H9 (cell line): ENCODE results near the gene RAB35. TPM values are rescaled to one million over a fixed set of nuclear protein-coding genes. Genes with fewer than 3 reads are reported as not detected.

Experiments used
- DNase-seq: peaks from one replicate; pipeline ENCODE4 v3.0.0-alpha.2; 2017
- H2AFZ ChIP-seq: one replicate; pipeline ENCODE4 v1.6.1; 2013; ENCODE audit warnings: mild to moderate bottlenecking, low read length, control low read depth, moderate library complexity
- H2AK5ac ChIP-seq: 2 replicates; pipeline ENCODE4 v1.6.1; 2013; ENCODE audit warnings: low read length, control low read depth, mixed read lengths; ENCODE audit not compliant: insufficient read length
- H2BK120ac ChIP-seq: one replicate; pipeline ENCODE4 v1.6.1; 2013; ENCODE audit warnings: low read depth, mild to moderate bottlenecking, low read length, control low read depth, inconsistent platforms; ENCODE audit not compliant: poor library complexity, severe bottlenecking
- H2BK12ac ChIP-seq: 2 replicates; pipeline ENCODE4 v1.6.1; 2013; ENCODE audit warnings: low read length, control low read depth, mixed read lengths, low read depth; ENCODE audit not compliant: insufficient read length
- H2BK15ac ChIP-seq: 2 replicates; pipeline ENCODE4 v1.6.1; 2013; ENCODE audit warnings: low read depth, low read length, control low read depth
- H2BK20ac ChIP-seq: one replicate; pipeline ENCODE4 v1.6.1; 2013; ENCODE audit warnings: low read depth, mild to moderate bottlenecking, low read length, control low read depth, inconsistent platforms; ENCODE audit not compliant: poor library complexity, severe bottlenecking
- H2BK5ac ChIP-seq: 2 replicates; pipeline ENCODE4 v1.6.1; 2013; ENCODE audit warnings: low read length, control low read depth, mixed read lengths; ENCODE audit not compliant: insufficient read length
- H3K14ac ChIP-seq: 2 replicates; pipeline ENCODE4 v1.6.1; 2013; ENCODE audit warnings: low read length, control low read depth; ENCODE audit not compliant: insufficient read depth
- H3K18ac ChIP-seq: 2 replicates; pipeline ENCODE4 v1.6.1; 2013; ENCODE audit warnings: low read depth, mild to moderate bottlenecking, mixed read lengths, low read length, control low read depth; ENCODE audit not compliant: insufficient read length
- H3K23ac ChIP-seq: 2 replicates; pipeline ENCODE4 v1.6.1; 2013; ENCODE audit warnings: low read length, control low read depth, mixed read lengths, low read depth; ENCODE audit not compliant: insufficient read length
- H3K23me2 ChIP-seq: 2 replicates; pipeline ENCODE4 v1.6.1; 2013; ENCODE audit warnings: low read depth, mild to moderate bottlenecking, mixed read lengths, low read length, control low read depth; ENCODE audit not compliant: insufficient read length, poor library complexity, severe bottlenecking
- H3K27ac ChIP-seq: 2 replicates; pipeline ENCODE4 v1.5.1; 2013; ENCODE audit warnings: low read length, control low read depth, mixed read lengths, low read depth; ENCODE audit not compliant: insufficient read length
- H3K27me3 ChIP-seq: 2 replicates; pipeline ENCODE4 v1.6.1; 2013; ENCODE audit warnings: low read length, control low read depth, inconsistent platforms; ENCODE audit not compliant: insufficient read depth
- H3K4ac ChIP-seq: 2 replicates; pipeline ENCODE4 v1.6.1; 2013; ENCODE audit warnings: low read depth, mild to moderate bottlenecking, control low read depth, inconsistent platforms, low read length, moderate library complexity
- H3K4me1 ChIP-seq: 2 replicates; pipeline ENCODE4 v1.6.1; 2013; ENCODE audit warnings: low read length, control low read depth, inconsistent platforms; ENCODE audit not compliant: insufficient read depth
- H3K4me2 ChIP-seq: 2 replicates; pipeline ENCODE4 v1.6.1; 2013; ENCODE audit warnings: low read length, control low read depth, mixed read lengths; ENCODE audit not compliant: insufficient read length, insufficient read depth
- H3K56ac ChIP-seq: 2 replicates; pipeline ENCODE4 v1.6.1; 2013; ENCODE audit warnings: low read depth, mild to moderate bottlenecking, mixed read lengths, low read length, control low read depth; ENCODE audit not compliant: insufficient read length
- H3K79me1 ChIP-seq: 2 replicates; pipeline ENCODE4 v1.6.1; 2013; ENCODE audit warnings: low read depth, mild to moderate bottlenecking, moderate library complexity, low read length, control low read depth, inconsistent platforms; ENCODE audit not compliant: insufficient read depth, poor library complexity, severe bottlenecking
- H3K79me2 ChIP-seq: 2 replicates; pipeline ENCODE4 v1.6.1; 2013; ENCODE audit warnings: low read length, control low read depth, inconsistent platforms; ENCODE audit not compliant: insufficient read depth
- H3K9ac ChIP-seq: 2 replicates; pipeline ENCODE4 v1.6.1; 2013; ENCODE audit warnings: low read length, control low read depth, mixed read lengths; ENCODE audit not compliant: insufficient read length; ENCODE audit errors: extremely low read depth
- H3K9me3 ChIP-seq: one replicate; pipeline ENCODE4 v1.6.1; 2013; ENCODE audit warnings: low read depth, low read length, inconsistent platforms; ENCODE audit not compliant: control insufficient read depth
- H3T11ph ChIP-seq: one replicate; pipeline ENCODE4 v1.6.1; 2013; ENCODE audit warnings: mild to moderate bottlenecking, low read length, control low read depth, inconsistent platforms
- H4K20me1 ChIP-seq: one replicate; pipeline ENCODE4 v1.6.1; 2013; ENCODE audit not compliant: control insufficient read depth, insufficient read length, insufficient read depth
- H4K5ac ChIP-seq: 2 replicates; pipeline ENCODE4 v1.6.1; 2013; ENCODE audit warnings: low read depth, mild to moderate bottlenecking, mixed read lengths, low read length, control low read depth; ENCODE audit not compliant: insufficient read length
- H4K8ac ChIP-seq: replicated peaks from 2 replicates; pipeline ENCODE4 v1.6.1; 2013; ENCODE audit warnings: low read length, control low read depth, mixed read lengths, low read depth; ENCODE audit not compliant: insufficient read length
- H4K91ac ChIP-seq: 2 replicates; pipeline ENCODE4 v1.6.1; 2013; ENCODE audit warnings: low read depth, mild to moderate bottlenecking, moderate library complexity, mixed read lengths, low read length, control low read depth; ENCODE audit not compliant: insufficient read length
- H3K27ac Mint-ChIP-seq, 3 experiments: 2 replicates in 2 of 3; 3 replicates in 1 of 3; pipeline ENCODE4 v1.8.0; 2020 to 2021; ENCODE audit warnings: mixed read lengths in 3 of 3, mild to moderate bottlenecking in 1 of 3, moderate library complexity in 1 of 3
- H3K27me3 Mint-ChIP-seq: 2 replicates; pipeline ENCODE4 v1.8.0; 2021; ENCODE audit warnings: low read depth, mild to moderate bottlenecking, moderate library complexity, mixed read lengths
- H3K36me3 Mint-ChIP-seq, 3 experiments: 2 replicates in 2 of 3; 3 replicates in 1 of 3; pipeline ENCODE4 v1.8.0; 2020 to 2021; ENCODE audit warnings: low read depth in 3 of 3, mixed read lengths in 3 of 3; ENCODE audit not compliant: insufficient read depth in 1 of 3
- H3K4me1 Mint-ChIP-seq, 2 experiments: 2 replicates each; pipeline ENCODE4 v1.8.0; 2020; ENCODE audit warnings: mixed read lengths in 2 of 2
- H3K4me3 Mint-ChIP-seq, 2 experiments: 2 replicates in 1 of 2; 3 replicates in 1 of 2; pipeline ENCODE4 v1.8.0; 2020 to 2021; ENCODE audit warnings: mild to moderate bottlenecking in 2 of 2, mixed read lengths in 2 of 2, moderate library complexity in 1 of 2
- H3K9me3 Mint-ChIP-seq, 2 experiments: 2 replicates in 1 of 2; 3 replicates in 1 of 2; pipeline ENCODE4 v1.8.0; 2020; ENCODE audit warnings: mild to moderate bottlenecking in 2 of 2, mixed read lengths in 2 of 2, moderate library complexity in 1 of 2
- CTCF ChIP-seq: fragments of 200-600 bp; sonication (generic); conservative IDR thresholded peaks from 3 replicates; pipeline ENCODE4 v1.8.0; 2021; ENCODE audit warnings: antibody characterized with exemption, mild to moderate bottlenecking
- WGBS: extraction: QIAGEN DNeasy Blood & Tissue Kit; methylation state at CpG from one replicate; pipeline ENCODE4 v1.1.7; 2013; ENCODE audit warnings: missing lambda C conversion rate, low lambda C conversion rate, mixed read lengths; ENCODE audit not compliant: insufficient read length; ENCODE audit errors: extremely low coverage; 5-methylcytosine and 5-hydroxymethylcytosine counted together
- total RNA-seq: library from RNA; stranded (reverse); gene quantifications from 2 replicates; pipeline ENCODE4 v1.2.1, GENCODE V29; 2021

The RAB35 gene
- total RNA-seq, 1 experiment from 2014 or later: 60.0 TPM

- H3K4me3 Mint-ChIP-seq: no peak overlapping the region
- H3K4me1 ChIP-seq: peaks cover 3% of the 10 kb centered on the region; the same call in 1 of the 2 replicates
- H3K27ac Mint-ChIP-seq: peak overlapping the region in 1 of 3 experiments; percentile 68; a peak in 1 of 7 replicates
These were observed 13.5 kb upstream of the RAB35 start for GRCh38 chr12:120130011-120130410.

More at GRCh38 chr12:120130011-120130410, 13.5 kb upstream of the RAB35 start:
- no peak for DNase-seq
- Histone ChIP-seq H3K4ac (no peak overlapping the region), H2BK15ac (no peak overlapping the region), H2BK20ac (no peak overlapping the region), H3K9ac (no peak overlapping the region), H3K27me3 (no peaks in the 10 kb centered on the region), H2AFZ (no peak overlapping the region), H3K56ac (no peak overlapping the region), H3K14ac (no peak overlapping the region), H3T11ph (no peak overlapping the region), H3K23ac (no peak overlapping the region), H4K20me1 (no peaks in the 10 kb centered on the region), H2BK120ac (no peak overlapping the region), H3K79me2 (no peaks in the 10 kb centered on the region), H3K79me1 (no peaks in the 10 kb centered on the region), H2AK5ac (no peak overlapping the region), H3K18ac (no peak overlapping the region), H4K8ac (no peak overlapping the region), H3K9me3 (no peaks in the 10 kb centered on the region), H3K23me2 (no peaks in the 10 kb centered on the region), H3K4me2 (no peak overlapping the region), H2BK5ac (no peak overlapping the region), H2BK12ac (no peak overlapping the region), H3K27ac (no peak overlapping the region), H4K91ac (no peak overlapping the region), H4K5ac (no peak overlapping the region)
- H3K27me3 Mint-ChIP-seq: no peaks in the 10 kb centered on the region
- no peak for TF ChIP-seq CTCF
- H3K36me3 Mint-ChIP-seq: peaks cover 50 to 96% (median 81%) of the 10 kb centered on the region in 3 experiments; a peak in 6 of 7 replicates
- no CpG with 5 or more reads among the region's 6 CpGs for WGBS
- H3K9me3 Mint-ChIP-seq: no peaks in the 10 kb centered on the region
- peaks cover 8 to 14% of the 10 kb centered on the region in 2 experiments for H3K4me1 Mint-ChIP-seq
